ENCODE results near the gene NCBP2L.

The NCBP2L gene

DNA sequence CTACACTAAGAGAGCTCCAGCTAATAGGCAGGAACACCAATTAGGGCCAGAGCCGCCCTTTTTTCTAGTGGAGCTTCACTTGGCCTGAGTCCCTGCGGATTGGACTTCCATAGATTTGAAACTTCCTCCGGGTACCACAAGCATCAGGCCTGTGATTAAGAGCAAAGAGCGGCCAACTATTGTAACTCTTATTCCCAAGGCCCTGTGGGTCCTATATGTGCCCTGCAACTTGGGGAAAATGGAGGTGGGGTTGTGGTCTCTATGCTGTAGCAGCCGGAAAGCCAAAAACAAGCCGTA lies at the start of gene NCBP2L:
Gene NCBP2L (plus strand): TSS at position 198 of the 297 bp plus-strand sequence. CDS start 16,488 bp downstream, outside the sequence.
- no peak for DNase-seq

DNA sequence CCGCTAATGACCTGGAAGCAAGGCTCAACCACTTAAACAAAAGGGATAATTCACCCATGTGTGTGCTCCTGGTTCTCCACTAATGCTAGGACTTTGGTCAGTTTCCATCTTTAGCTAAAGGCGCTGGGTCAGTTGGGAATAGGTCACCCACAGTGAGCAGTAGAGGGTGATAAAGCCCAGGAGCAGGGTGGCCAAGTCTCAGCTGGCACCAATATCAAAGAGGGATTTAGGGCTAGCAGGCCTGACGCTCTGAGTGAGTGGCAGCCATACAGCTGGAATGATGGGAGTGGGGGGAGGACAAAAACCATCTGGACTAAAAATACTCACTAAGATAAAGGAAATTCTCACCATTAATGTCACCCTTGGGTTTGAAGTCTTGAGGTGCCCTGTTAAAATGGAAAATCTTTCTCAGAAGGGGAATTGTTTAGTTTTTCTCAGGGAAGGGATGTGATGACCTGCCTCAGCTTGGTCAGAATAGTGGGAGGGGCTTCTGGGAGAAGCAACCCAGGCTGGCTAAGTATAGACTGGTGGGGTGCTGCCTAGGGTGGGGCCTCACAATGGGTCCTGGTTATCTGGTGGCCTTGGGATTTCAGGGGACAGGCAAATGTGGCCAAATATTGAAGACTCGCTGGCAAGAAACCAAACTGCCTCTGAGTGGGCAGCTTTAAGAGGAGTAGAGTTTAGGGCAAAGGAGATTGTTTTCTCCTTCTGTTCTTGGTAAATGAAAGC lies 49.0 kb upstream of the NCBP2L start:
- no peak for DNase-seq

- DNase-seq: no peak
These were observed 47.8 kb upstream of the NCBP2L start for GRCh38 chrX:107729558-107730297.

DNA sequence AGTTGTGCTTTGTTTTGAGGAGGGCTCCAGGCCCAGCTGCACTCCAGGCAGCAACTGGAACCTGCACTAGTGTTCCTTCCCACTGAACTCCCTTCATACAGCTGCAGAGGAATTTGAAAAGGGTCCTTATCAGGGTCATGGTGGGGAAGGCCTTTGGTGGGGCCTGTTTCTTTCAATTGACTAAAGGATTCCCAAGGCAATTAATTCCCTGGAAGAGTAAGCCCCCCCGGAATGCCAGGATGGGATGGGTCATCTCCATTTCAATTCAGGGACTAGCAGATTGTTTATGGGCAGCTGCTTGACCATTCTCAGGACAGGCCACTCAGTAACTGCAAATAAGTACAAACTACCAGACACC lies 47.3 kb upstream of the NCBP2L start:
- DNase-seq: no peak

- no peak for DNase-seq
These were observed 46.4 kb upstream of the NCBP2L start for GRCh38 chrX:107730991-107731766.

DNA sequence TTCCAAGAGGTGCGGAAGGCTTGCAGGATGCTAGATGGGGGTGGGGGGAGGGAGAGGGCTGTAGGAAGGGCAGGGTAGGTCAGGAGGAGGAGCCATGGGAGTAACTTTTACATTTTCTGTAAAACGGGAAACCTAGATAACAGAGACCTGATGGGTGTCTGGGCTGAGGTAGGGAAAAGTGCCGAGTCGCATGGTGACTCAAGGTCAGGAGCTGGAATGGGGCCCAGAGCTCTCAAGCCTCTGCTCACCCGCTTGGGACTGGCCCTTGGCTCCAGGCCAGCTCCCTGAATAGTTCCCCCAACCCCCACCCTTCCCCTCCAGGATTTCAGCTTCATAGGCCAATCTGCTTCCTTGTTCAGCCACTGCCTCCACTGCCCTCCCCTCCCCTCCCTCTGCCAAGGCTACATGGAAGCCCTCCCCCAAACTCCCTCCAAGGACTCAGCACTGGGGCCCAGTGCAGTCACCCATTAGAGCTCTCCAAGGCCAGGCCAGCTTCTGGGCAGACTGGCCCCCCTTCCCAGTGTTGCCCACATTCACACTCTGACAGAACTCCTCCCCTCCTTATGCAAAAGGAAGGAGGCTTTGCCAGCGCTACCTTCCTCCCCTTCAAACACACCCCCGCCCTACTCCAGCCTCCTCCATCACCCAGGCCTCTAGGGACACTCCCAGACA lies 45.6 kb upstream of the NCBP2L start:
- DNase-seq: no peak

GRCh38 chrX:107733686-107734085 lies 43.8 kb upstream of the NCBP2L start:
- no peak for DNase-seq

GRCh38 chrX:107734646-107735045 lies 42.9 kb upstream of the NCBP2L start:
- DNase-seq: no peak

DNA sequence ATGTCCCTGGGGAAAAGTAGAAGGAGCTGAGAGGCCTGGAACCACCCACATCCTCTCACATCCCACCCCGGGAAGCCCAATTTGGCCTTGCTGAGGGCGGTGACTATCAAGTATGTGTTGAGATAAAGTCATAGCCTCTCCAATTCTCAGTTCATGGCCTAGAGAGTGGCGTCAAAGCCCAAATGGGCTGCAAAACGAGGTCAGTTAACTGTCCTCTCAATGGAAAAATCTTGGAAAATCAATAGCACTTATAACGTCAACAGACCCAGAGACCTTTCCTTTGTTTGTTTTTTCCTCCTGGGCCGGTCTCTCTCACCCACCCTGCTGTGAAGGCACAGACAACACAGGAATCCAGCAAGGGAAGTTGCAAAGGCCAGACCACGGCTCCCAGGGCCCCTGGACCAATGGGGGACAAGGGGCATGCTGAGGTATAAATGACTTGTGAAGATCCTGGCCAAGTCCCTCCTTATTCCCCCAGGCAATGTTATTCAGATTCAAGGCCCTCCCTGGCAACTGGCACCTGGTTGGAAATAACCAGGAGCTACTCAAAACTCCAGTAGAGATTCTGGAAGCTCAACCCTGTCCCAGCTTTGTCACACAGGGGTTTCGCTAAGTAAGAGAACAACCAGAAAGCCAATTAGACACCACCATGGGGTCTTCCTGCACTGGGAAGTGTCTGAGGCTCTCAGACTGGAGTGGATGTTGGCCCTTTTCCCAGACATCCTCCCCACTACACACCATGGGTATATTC lies 40.6 kb upstream of the NCBP2L start:
- no peak for DNase-seq

DNA sequence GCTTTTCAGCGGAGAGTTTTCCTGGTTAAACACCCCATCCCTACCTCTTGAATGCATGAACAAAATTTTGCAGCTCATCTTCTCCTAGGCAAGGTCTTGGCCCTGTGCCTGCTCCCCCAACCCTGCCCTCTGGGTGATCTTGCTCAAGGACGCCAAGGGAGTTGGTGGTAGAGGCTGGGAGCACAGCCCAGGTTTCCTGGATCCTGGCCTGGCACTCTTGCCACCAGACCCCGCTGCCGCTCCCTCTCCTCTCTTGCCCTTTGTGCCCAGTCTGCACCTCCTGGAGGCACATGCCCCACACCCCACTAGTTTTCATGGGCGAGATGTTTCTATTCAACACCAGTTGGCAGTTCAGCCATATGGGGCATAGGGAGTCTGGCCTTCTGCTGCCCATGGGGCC lies 39.3 kb upstream of the NCBP2L start:
- no peak for DNase-seq

DNA sequence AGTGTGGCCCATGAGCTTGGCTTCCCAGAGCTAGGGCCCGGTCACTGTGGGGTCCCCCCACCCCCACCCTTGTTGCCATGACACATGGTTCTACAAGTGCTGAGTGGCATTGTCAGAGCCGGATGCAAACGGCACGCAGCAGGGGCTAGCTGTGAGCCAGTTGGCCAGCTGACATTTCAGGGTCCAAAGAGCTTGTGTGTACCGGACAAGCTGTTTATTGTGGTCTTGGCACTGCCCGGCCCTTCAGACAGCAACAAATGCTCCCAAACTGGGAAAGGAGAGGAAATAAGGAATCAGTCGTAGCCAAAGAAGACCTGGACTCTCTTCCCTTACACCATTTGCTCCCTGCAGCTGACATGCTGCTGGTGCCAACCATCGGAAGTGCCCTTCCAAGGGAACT lies 38.8 kb upstream of the NCBP2L start:
- no peak for DNase-seq

DNA sequence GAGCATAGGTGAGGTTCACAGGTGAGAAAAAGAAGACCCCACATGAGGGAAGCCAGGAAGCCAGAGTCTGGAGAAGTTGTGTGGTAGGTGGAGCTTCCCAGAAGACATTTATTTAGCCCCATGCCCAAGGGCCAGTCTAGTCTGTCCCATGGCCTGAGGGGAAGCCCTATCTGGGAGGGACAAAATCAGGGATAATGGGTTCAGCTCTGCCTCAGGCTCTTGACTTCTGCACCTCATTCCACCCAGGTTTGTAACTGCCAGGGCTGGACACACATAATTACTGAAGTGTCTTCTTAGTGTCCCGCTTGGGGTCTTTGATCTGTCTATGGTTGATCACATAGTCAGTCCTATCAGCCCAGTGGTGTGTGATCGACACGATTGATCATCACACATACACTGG lies 38.0 kb upstream of the NCBP2L start:
- DNase-seq: no peak

DNA sequence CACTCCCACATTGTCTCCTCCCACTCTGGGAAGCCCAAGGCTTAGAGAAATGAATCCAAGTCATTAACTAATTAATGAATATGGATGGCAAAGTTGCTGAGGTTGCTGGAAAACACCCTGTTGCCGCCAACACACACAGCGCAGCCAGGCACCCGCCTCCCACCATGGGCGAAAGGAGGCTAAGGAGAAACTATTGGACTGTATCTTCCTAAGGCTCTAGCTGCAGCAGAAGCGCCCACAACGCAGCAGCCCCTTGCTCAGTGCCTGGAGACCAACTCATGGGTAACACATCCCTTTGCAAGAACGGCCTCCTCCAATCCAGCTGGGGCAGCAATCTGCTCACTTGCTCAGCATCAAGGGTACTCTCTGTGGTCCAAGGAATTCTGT lies 36.1 kb upstream of the NCBP2L start:
- no peak for DNase-seq

DNA sequence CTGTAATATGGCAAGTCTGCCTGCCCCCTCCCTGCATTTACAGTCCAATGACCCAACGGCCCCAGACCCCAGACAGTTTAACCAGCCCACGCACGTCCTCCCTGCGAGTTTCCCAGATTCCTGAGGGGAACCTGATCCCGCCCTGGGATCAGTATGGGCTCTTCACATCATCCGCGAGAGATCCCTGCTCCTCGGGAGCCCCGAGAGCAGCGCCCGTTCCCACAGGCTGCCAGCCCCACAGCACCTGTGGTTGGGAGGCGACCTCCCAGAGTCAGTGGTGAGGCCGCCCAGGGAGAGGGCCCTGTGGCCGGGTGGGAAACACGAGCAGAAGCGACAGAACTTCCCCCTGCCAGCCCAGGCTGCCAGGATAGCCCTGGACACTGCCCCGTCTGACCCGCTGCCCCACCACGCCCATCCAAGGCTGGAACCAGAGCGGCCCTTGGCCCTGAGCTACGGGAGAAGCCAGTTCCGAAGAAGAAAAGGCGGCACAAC lies 34.8 kb upstream of the NCBP2L start:
- no peak for DNase-seq

- DNase-seq: no peak
These were observed 33.5 kb upstream of the NCBP2L start for GRCh38 chrX:107743995-107744394.

- no peak for DNase-seq
These were observed 32.7 kb upstream of the NCBP2L start for GRCh38 chrX:107744868-107745267.

- DNase-seq: no peak
These were observed 29.9 kb upstream of the NCBP2L start for GRCh38 chrX:107747596-107748161.

DNA sequence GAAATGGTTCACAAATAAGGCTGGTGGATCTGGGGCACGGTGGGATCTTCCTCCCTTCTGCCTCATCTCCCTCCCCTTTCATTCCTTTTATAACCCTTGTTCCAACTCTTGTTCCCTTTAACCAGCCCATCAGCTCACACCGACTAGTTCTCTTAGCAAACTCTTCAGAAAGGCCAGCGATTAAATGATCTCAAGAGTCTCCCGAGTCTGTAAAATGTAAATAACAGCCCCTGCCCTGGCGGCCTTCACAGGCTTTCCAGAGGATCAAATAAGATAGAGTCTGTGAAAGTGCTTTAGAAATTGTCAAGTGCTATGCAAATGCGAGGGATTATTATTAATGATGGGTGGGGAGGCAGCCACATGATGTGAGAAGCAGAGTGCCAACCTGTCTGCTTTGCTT lies 29.0 kb upstream of the NCBP2L start:
- peak; percentile 17 to 36 for DNase-seq

DNA sequence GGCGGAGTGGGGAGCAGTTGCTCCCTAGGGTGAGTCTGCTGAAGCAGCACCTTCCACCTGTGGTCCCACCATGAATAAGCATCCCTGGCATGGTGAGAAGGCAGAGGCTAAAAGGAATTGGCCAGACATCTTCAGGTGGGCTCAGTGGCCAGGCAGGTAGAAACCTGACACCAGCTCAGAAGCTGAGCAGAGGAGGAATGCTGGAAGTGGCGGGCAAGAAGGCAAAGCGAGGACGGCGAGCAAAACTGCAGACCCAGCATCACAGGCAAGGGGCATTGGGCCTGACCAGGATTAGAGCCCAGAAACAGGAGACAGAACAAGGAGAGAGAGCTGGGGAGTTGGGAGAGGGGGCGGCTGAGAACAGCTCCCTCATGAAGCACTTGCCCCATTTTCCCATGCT lies 27.3 kb upstream of the NCBP2L start:
- no peak for DNase-seq

GRCh38 chrX:107750861-107751445 lies 26.6 kb upstream of the NCBP2L start:
- DNase-seq: no peak

- DNase-seq: no peak
These were observed 25.5 kb upstream of the NCBP2L start for GRCh38 chrX:107752043-107752442.

GRCh38 chrX:107752714-107753113 lies 24.8 kb upstream of the NCBP2L start:
- DNase-seq: no peak
